ENCODE data around the gene UNC5B. TPM values are rescaled to one million over a fixed set of nuclear protein-coding genes. Genes with fewer than 3 reads are reported as not detected.
A peak's percentile ranks its signal among the peaks of the same experiment; 100 is the strongest.

UNC5B gene
- total RNA-seq, 1 donor from 2014 or later = 8.0 TPM

- DNase-seq (ENCODE audit: low read depth, low spot score) = no peak
These were observed 41.8 kb downstream of the UNC5B start for GRCh38 chr10:71253981-71254818.

- no peak for DNase-seq (ENCODE audit: low read depth, low spot score)
These were observed 42.6 kb downstream of the UNC5B start for GRCh38 chr10:71254834-71255549.

- no peak for DNase-seq (ENCODE audit: low read depth, low spot score)
These were observed 43.1 kb downstream of the UNC5B start for GRCh38 chr10:71255550-71255807.

- DNase-seq (ENCODE audit: low read depth, low spot score) = peak; percentile 72
These were observed 43.7 kb downstream of the UNC5B start for GRCh38 chr10:71255808-71256660.

GRCh38 chr10:71256661-71257318 lies 44.4 kb downstream of the UNC5B start:
- no peak for DNase-seq (ENCODE audit: low read depth, low spot score)

- DNase-seq (ENCODE audit: low read depth, low spot score) = no peak
These were observed 45.1 kb downstream of the UNC5B start for GRCh38 chr10:71257319-71257997.

- DNase-seq (ENCODE audit: low read depth, low spot score) = no peak
These were observed 45.7 kb downstream of the UNC5B start for GRCh38 chr10:71258046-71258445.

- no peak for DNase-seq (ENCODE audit: low read depth, low spot score)
These were observed 46.2 kb downstream of the UNC5B start for GRCh38 chr10:71258446-71259145.

- DNase-seq (ENCODE audit: low read depth, low spot score) = no peak
These were observed 46.9 kb downstream of the UNC5B start for GRCh38 chr10:71259282-71259681.

GRCh38 chr10:71259815-71260501 lies 47.6 kb downstream of the UNC5B start:
- no peak for DNase-seq (ENCODE audit: low read depth, low spot score)

- no peak for DNase-seq (ENCODE audit: low read depth, low spot score)
These were observed 48.4 kb downstream of the UNC5B start for GRCh38 chr10:71260622-71261325.

- no peak for DNase-seq (ENCODE audit: low read depth, low spot score)
These were observed 49.7 kb downstream of the UNC5B start for GRCh38 chr10:71262027-71262426.

GRCh38 chr10:71262817-71263216 lies 50.4 kb downstream of the UNC5B start:
- no peak for DNase-seq (ENCODE audit: low read depth, low spot score)

GRCh38 chr10:71263376-71263775 lies 51.0 kb downstream of the UNC5B start:
- no peak for DNase-seq (ENCODE audit: low read depth, low spot score)

- DNase-seq (ENCODE audit: low read depth, low spot score) = no peak
These were observed 52.2 kb downstream of the UNC5B start for GRCh38 chr10:71264345-71265200.

GRCh38 chr10:71265201-71265575 lies 52.8 kb downstream of the UNC5B start:
- no peak for DNase-seq (ENCODE audit: low read depth, low spot score)

- no peak for DNase-seq (ENCODE audit: low read depth, low spot score)
These were observed 53.3 kb downstream of the UNC5B start for GRCh38 chr10:71265618-71266146.
